Heart left ventricle (tissue), 13 donors: ENCODE data around the gene ANLN.

ENCODE experiments used
- POLR2A ChIP-seq, 2 donors: fragments of 450-650 bp; IDR thresholded peaks; one replicate each; pipeline ENCODE4 v1.6.1; 2017; ENCODE audit warnings: antibody characterized with exemption in 2 of 2, mild to moderate bottlenecking in 2 of 2, moderate library complexity in 2 of 2
- TF ChIP-seq, protein P1 (sequence below), 12 donors: fragments of 200-600 bp; sonication (generic) in 4 of 12; IDR thresholded peaks; one replicate each; pipeline versions ENCODE4 v1.5.0 to v1.8.0; 2018 to 2022; ENCODE audit warnings: antibody characterized with exemption in 12 of 12, mild to moderate bottlenecking in 5 of 12
- donor health status: ischemic (EF 13 %, LVEDD 7.1; RV severe dilation, severe dysfunction).
- donor health status: DM: no; HTN: yes; CAD: no.
- donor health status: DM: no; HTN: no; CAD: no.
- donor health status: ischemic (EF 25% LVEDD 6.9; RV normal size, moderate dysfunction).
- donor health status: ischemic (EF 25% LVEDD 5.7; RV mildly dilated, moderate dysfunction).
- donor health status: ischemic (EF 35%, LVEDD 5.7; RV mildly dilated, moderate dysfunction).
- donor health status: nonischemic (EF 11% LVEDD 7.7; RV severe dilation, severe dysfunction).
- donor health status: DM: yes; HTN: yes; CAD: no.
- donor health status: PGD.
- donor health status: ischemic (EF 29% LVEDD 5.4; RV normal size, mild dysfunction).
- donor health status: nonischemic (EF 23%, LVEDD 6.1; RV moderate dilation, normal function).

DNA sequence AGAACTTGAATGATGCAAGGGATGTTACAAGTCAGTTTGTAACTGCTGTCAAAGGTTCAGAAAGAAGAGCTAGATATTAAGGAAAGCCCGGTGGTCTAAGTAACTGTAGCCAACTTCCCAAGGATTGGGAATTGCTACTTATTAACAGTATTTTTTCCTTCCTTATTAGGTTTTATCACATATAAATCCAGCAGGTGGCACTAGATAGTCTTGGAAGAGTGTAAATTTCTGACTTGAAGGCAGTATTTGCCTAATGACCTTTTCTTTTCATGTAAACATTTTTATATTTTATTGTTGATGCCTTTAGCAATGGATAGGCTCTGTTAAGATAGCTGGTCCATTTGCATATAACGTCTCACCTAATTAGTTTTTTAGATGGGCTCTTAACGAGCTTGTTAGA is 51.2 kb downstream of the ANLN start:
- TF ChIP-seq, protein P1, sequence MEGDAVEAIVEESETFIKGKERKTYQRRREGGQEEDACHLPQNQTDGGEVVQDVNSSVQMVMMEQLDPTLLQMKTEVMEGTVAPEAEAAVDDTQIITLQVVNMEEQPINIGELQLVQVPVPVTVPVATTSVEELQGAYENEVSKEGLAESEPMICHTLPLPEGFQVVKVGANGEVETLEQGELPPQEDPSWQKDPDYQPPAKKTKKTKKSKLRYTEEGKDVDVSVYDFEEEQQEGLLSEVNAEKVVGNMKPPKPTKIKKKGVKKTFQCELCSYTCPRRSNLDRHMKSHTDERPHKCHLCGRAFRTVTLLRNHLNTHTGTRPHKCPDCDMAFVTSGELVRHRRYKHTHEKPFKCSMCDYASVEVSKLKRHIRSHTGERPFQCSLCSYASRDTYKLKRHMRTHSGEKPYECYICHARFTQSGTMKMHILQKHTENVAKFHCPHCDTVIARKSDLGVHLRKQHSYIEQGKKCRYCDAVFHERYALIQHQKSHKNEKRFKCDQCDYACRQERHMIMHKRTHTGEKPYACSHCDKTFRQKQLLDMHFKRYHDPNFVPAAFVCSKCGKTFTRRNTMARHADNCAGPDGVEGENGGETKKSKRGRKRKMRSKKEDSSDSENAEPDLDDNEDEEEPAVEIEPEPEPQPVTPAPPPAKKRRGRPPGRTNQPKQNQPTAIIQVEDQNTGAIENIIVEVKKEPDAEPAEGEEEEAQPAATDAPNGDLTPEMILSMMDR (IDR thresholded peaks at IDR 0.05) = peak in 9 of 12 donors; percentile 31 to 56 (median 38)
- TF ChIP-seq POLR2A (IDR thresholded peaks at IDR 0.05) = no peak
